Measurements from ENCODE around the gene GALNT2.

DNA sequence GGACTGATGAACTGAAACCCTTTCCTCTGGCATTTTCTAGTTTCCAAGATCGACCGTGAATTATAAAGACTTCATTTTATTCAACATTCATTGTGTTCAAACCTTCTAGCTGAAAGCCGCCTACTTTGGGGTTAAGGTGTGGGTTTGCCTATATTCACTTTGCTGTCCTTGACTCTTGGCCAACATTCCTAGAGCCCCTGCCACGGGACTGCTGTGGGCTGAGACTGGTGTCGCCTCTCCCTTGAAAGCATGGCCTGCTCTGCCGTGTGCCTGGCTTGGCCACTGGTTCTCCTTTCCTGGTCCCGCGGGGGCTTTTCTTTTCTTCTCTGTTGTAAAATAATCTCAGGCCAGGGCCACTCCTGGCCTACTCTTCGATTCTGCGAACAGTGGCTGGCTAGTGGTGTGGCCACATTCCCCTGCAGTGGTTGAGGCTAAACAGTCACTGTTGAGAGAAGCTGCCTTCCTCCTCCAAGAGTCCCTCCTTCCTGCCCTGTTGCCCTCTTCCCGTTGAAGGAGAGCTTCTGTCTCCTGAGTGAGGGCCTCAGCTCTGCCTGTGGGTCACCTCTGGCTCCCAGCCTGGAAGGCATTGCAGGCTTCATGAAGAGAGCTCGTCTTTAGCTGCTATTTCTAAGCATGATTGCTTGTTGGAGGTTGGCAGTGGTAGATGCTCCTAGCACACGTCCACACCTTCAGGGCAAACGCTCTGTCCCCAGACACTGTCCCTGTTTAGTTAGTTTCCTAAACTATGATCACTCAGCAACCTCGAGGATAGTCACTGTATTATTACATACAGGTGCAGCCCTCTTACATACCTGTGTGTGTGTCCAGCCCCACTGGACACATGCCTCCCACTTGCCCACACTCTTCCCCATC, 80.5 kb downstream of the GALNT2 start:
- TF ChIP-seq POLR2A (IDR thresholded peaks at IDR 0.05) = no peak
- TF ChIP-seq, protein P1, sequence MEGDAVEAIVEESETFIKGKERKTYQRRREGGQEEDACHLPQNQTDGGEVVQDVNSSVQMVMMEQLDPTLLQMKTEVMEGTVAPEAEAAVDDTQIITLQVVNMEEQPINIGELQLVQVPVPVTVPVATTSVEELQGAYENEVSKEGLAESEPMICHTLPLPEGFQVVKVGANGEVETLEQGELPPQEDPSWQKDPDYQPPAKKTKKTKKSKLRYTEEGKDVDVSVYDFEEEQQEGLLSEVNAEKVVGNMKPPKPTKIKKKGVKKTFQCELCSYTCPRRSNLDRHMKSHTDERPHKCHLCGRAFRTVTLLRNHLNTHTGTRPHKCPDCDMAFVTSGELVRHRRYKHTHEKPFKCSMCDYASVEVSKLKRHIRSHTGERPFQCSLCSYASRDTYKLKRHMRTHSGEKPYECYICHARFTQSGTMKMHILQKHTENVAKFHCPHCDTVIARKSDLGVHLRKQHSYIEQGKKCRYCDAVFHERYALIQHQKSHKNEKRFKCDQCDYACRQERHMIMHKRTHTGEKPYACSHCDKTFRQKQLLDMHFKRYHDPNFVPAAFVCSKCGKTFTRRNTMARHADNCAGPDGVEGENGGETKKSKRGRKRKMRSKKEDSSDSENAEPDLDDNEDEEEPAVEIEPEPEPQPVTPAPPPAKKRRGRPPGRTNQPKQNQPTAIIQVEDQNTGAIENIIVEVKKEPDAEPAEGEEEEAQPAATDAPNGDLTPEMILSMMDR (IDR thresholded peaks at IDR 0.05) = no peak

All from adrenal gland (tissue), 5 donors.